ENCODE results near the gene TTLL11.

Gene TTLL11

DNA sequence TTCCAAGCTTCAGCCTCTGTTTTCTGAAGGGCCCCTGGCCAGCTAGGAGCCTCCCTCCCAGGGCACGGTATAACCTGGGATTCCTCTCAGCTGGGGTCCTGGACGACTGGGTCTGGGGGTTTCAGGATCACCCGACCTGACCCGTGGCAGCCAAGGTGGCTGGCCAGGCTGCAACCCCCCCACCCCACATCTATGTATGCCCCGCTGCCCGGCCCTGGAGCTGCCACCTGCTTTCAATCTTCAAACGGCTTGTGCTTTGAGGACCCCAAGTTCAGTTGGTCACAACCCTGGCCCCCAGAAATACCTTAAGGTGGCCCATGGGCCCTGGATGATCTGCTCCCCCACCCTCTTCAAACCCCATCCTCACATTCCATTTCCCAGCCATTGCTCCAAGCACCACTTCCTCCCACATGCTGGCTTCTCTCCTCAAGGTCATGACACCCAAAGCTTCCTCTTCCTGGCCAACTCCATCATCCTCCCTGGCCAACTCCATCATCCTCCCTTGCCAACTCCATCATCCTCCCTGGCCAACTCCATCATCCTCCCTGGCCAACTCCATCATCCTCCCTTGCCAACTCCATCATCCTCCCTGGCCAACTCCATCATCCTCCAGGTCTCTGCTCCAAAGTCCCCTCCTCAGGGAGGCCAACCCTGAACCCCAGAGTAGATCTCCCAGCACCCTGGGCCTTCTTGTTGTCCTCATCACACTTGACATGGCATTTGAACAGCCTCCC lies 17.2 kb upstream of the TTLL11 start:
- DNase-seq (ENCODE audit: low read depth) = no peak

DNA sequence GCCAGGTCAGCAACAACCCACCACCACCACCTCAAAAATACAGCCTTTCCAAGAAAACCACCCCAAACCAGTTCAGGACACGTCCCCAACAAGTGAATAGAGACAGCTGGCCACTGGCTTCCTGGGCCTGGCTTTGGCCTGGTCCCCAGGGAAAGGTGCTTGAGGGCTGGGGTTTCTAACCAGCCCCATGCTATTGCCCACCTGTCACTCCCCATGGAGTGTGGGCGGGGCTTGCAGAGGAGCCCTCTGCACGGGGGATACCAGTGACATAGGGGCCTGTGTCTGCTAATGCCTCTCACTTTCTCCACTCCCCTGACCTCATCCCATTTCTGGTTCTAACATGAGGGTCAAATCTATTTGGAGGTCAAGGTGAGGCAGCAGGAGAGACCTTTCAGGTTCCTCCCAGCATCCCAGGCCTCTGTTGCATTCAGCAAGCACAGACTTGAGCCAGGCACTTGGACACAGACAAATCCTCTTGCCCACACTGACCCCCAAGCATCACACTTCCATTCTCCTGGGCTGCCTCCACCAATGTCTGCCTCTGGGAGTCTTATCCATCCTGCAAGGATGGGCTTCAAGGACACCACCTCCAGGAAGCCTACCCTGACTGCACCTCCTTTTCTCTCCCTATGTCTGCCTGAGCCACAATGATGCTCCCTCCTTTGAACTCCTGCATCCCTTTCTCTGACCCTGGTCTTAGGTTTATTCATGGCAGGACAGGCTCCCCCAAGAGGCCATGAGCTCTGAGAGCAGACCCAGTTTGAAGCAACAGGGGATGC lies 16.1 kb upstream of the TTLL11 start:
- no peak for DNase-seq (ENCODE audit: low read depth)

DNA sequence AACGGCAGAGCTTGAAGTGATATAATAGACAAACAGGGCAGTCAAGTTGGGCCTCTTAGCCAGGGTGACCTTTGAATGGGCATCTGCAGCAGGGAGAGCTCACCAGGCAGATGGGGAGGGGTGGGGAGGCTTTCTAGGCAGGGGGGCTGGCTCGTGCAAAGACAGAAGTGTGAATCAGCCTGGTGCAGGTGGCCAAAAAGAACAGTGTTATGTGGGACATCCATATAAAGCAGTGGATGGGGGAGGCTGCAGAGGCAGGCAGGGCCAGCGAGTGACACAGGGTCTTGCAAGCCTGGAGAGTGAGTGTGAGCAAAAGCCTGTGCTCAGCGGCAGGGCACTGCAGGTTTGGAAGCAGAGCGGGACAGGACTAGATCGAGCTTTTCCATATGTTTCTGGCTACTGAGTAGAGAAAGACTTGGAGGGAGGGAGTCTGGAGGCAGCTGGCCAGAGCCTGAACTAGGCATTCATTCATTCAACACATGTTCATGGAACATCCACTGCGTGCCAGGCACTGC lies 14.2 kb upstream of the TTLL11 start:
- no peak for DNase-seq (ENCODE audit: low read depth)

DNA sequence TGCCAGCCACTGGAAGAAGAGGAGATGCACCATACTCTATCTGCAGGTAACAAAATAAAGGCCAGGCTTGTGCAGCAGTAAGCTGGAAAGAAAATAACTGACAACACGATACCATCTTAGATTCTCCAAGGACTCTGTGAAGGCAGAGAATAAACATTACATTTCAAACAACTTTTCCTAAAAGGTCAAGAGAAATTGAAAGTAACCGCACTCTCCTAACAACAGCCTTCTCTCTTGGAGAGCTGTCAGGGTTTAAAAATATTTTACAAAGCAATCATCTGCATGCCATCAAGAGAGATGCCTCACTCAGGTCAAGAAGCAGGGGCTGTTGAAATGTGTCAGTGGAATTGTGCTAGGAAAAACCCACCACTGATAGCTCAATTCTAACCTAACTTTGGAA lies 13.5 kb upstream of the TTLL11 start:
- DNase-seq (ENCODE audit: low read depth) = no peak

DNA sequence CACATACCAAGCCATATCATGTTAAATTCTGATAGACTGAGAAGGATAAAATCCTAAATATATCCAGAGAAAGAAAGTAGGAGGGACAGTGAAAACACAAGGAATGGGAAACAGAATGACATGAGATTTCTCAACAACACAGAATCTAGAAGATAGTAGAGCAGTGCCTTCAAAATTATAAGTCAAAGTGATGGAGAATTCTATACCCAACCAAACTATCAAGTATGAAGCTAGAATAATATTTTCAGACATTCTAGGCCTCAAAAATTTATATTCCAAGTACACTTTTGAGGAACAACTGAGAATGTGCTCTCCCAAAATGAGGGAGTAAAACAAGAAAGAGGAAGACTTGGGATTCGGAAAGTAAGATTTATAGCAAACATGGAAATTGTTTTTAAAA lies 10.9 kb upstream of the TTLL11 start:
- no peak for DNase-seq (ENCODE audit: low read depth)

DNA sequence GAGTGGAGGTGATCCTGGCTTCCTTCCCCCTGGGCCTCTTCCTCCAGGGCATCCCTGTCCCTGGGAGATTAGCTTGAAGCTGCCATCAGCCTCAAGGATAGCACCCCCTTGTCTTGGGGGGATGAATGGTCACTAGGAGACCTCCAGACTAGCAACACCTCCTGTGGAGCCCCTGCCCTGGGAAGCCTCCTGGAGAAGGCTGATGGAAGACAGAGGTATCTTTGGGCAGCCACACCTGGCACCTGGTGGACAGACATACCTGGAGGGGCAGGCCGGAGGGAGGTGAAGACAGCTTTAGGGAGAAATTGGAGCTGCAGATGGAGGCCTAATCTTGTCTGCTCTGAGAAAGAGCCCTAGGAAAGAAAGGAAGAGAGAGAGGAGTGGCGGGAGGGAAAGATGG lies 9.0 kb upstream of the TTLL11 start:
- DNase-seq (ENCODE audit: low read depth) = no peak

DNA sequence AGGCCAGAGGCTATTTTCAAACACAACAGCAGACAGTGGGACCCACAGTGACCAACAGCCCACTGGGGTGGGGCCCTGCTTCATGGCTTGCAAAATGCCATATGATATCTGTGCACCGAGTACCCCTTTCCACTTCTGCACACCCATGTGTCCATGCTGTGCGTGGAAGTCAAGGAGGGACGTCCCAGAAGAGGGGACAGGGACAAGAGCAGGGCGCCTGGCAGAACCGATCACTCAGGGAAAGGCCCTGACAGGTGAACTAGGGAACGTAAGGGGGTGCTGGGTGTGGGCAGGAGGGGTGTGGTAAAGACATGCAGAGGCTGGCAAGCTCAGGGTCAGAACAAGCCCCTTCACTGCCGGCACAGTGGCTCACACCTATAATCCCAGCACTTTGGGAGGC lies 7.6 kb upstream of the TTLL11 start:
- DNase-seq (ENCODE audit: low read depth) = no peak

DNA sequence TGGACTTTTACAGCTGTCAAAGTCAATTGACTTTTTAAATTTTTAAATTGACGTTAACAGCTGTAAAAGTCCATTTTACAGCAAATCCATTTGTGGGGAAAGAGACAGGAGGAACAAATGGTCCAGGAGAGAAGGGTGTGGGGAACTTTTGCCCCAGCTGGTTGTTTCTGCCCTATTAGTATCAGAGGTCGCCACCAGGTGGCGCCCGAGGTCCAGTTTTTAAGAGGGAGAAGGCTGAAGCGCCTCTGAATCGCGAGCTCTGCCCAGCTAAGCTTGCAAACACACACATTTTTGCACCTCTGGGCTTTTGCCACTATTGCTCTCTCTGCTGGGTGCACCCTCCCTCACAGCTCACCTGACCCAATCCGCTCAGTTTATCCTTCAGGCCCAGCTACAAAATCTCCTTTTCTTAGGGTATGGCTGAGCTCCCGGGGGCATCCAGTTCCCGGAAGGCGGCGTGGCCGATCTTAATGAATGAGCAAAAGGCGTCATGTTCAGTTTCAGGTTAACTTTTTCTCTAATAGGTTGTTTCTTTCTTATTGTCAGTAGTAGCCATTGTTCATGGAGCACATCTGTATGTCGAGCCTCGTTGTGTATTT lies 6.3 kb upstream of the TTLL11 start:
- peak; percentile 67 for DNase-seq (ENCODE audit: low read depth)

DNA sequence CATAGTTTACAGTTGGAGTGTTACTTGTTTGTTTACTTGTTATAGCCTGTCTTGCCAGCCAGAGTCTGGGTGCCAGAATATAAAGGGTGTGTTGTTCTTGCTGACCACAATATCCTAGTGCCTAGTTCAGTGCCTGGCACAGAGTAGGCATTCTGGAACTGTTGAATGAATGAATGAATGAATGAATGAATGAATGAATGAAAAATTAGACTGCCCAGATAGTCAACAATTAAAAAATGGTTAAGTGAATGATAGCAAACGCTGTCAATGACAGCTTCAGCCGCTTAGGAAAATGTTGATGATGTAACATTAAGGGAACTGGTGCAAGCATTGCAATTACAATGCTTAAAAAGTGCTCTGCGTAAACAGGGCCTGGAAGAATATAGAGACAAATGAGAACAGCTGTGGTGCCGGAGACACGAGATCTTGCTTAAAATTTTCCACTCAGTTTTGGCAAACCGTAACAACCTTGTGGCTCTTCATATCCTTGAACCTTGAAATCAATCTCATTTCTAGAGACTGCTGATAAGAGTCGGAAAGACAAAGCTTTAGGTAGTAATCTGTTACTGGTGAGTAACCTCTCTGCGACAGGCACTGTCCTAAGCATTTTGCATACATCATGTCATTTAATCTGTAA lies 4.7 kb upstream of the TTLL11 start:
- no peak for DNase-seq (ENCODE audit: low read depth)

DNA sequence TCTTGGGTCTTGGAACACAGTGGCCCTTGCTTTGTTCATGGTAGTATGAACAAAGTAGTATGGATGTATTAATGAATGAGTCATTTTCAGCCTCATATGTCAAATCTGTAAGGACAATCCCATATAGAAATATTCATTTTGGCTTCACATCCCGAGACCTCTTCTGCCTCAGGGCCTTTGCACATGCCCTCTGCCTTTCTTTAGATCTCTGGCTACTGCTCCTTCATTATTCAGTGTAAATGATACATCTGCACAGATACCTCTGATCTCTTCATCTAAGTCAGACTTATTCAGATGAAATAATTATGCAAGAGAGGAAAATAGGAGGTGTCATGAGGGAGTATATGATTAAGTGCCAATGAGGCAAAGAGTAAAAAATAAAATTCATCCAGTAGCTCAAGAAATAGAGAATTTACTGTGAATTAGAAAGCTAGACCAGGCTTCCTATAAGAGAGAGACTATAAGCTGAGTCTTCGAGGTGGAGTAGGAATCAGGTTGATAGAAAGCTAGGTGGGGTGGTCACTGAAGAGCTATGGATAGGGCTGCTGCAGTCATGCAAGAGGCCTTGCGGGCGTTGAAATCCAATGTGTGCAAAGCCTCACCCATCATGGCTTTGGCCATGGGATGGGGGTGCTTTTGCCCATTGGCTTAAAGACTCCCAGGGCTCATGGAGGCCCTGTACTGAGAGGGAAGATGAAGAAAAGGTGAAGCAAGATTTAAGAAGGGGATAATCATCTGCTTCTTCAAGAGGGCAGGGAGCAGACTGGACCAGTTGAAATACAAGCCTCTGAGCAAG lies 3.7 kb upstream of the TTLL11 start:
- DNase-seq (ENCODE audit: low read depth) = no peak

DNA sequence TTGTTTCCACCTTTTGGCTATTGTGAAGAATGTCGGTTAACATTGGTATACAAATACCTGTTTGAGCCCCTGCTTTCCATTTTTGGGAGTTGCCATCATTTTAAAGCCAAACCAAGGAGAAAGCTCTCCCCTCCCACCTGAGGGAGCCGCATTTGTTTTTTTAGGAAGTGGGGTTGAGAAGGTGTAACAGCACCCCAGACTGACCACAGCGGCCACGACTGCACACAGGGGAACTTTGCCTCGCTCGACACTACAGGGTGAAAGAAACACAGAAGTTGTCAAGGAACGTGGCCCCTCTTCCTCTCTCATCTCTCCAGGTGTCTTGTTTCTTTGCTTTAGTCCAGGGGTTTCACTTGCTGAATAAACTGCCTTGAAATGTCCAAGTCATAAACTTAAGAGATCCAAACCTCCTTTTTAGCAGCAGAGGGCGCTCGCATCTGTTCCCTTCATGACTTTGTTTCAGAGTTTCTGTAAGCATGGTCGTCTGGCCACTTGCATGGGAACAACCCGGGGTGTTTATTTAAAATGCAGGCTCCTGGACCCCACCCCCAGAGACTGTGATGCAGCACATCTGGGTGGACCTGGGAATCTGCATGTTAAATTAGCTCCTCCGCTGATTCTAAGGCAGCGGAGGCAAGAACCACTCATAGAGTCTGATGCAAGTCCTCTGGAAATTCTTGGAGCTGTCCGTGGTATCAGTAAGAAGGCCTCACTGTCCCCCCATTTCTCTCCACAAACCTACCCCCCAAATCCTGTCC lies 2.1 kb upstream of the TTLL11 start:
- DNase-seq (ENCODE audit: low read depth) = peak; percentile 33

DNA sequence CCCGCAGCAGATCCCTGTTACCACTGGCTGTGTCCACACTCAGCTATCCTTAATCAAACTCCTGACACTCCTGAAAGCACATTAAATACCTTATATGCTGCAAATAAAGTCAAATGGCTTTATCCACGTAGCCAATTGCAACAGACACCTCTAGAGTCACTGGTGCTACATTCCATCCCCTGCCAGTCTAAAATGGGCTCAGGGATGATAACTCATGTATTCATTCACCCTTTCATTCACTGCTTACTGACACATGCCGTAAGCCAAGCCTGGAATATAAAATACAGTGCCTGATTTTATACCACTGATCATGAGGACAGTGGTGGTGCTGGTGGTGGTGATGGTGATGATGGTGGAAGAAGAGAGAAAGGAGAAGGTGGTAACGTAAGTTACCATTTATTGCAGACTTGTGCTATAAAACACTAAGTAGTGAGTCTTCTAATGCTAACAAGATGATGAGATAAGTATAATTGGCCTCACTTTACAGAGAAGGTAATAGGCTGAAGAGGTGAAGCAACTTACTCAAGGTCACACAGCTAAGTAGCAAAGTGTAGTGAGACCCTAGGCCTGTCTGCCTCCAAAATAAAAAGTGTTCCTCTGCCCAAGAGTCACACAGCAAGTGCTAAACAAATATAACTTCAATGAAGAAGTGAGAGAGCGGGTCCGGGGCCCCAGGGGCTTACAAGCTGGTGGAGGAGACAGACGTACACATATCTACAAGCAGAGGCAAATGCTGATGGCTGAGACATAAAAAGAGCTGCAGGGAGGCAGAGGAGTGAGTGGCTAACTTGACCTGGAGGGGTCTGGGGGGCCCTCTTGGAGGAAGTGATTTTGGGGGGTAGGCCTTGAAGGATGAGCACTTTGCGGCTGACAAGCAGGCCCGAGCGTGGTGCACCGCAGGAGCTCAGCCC lies 1.2 kb downstream of the TTLL11 start:
- no peak for DNase-seq (ENCODE audit: low read depth)

DNA sequence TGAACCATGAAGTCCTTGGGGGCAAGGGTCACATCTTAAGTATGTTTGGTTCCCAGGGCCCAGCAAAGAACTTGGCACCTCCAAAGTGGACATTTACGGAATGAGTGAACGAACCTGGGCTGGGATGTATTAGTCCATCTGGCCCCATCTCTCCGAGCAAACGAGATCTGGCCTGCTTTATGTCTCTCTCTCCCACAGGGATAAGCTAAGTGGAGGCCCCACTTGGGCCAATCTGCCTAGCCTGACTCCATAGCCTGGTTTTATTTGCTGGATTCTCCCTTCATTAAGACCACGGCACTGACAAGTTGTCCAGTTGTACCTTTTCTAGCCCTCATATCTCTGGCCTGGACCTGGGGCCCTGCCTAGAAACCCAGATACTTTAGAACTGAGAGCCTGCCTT lies 2.1 kb downstream of the TTLL11 start:
- DNase-seq (ENCODE audit: low read depth) = no peak

DNA sequence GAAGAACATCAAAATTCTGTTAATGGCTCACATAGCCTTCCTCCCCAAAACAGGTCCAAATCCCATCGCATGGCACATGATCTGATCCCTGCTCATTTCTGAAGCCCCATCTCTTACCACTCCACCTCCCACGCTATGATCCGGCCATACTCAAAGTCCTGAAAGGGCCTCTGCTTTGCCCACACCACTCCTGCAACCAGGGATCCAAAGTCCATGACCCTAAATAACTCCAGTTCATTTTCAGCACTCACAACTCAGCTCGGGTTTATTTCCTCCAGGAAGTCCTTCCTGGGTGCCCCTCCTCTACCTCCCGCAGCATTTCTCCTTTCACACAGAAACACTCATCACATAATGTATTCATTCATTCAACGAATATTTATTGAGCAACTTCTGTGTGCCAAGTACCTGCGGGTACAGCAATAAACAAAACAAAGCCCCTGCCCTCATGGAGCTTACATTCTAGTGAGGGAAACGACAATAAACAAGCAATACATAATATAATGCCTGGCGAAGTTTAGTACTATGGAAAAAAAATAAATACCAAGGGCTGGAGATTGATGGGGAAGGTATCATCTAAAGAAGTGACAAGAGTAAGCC lies 2.7 kb downstream of the TTLL11 start:
- DNase-seq (ENCODE audit: low read depth) = no peak

DNA sequence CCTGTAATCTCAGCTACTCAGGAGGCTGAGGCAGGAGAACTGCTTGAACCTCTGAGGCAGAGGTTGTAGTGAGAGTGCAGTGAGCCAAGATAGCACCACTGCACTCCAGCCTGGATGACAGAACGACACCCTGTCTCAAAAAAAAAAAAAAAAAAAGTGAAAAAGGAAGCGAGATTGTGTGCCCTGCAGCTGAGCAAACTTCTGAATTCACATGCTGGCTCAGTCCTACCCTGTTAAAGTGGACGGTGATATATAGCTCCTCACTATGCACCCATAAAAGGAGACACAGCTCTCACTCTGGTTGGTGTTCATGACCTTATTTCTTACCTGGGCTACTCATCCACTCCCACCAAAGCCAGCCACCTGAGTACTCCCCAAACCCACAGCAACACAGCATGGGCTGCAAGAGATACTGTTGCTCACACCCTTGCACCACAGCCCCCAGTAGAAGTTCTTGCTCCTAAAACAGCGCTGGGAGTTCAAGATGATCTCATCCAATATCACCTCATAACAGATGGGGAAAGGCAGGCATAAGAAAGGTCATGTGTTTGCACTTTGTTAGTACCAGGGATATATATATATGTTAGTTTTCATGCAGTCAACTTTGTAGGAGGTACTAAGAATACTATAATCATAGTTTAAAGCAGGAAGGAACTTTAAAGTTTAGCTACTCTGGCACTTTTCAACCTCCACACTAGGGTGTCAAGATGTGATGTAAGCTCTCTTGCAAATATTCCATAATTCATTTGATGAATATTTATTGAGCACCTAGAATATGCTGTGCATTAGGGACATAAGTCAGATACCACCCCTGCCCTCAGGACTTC lies 4.0 kb downstream of the TTLL11 start:
- no peak for DNase-seq (ENCODE audit: low read depth)

DNA sequence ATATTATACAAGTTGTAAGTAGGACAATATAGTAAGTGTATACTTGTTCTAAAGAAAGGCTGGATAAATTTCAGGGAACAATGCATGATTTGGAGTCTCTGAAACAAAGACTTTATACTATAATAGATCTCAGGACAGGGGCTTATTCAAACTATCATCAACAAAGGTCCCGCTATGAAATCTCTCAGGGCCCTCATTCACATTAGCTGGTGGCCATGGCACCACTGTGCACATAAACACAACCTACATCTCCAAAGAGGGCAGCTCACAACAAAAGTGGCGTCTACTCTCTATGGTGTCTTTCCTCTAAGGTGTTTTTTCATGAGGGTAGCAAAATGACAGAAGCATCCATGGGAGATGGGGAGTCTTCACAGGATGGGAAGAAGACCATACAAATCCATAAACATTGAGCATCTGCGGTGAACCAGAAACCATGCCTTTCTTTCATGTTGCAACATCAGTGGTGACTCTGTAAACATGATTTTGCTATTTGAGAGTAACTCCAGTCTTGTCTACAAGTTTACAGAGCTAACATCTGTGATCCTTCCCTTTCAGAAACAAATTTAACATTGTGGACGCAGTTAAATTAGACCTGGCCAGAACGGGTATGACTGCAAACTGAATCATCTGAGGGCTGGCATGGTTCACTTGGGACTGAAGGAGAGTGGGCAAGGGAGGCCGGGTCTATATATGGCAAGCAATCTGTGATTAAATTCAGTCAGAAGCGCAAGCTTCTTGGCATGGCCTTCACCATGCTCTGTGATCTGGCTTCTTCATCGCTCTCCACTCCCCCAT lies 5.5 kb downstream of the TTLL11 start:
- no peak for DNase-seq (ENCODE audit: low read depth)

DNA sequence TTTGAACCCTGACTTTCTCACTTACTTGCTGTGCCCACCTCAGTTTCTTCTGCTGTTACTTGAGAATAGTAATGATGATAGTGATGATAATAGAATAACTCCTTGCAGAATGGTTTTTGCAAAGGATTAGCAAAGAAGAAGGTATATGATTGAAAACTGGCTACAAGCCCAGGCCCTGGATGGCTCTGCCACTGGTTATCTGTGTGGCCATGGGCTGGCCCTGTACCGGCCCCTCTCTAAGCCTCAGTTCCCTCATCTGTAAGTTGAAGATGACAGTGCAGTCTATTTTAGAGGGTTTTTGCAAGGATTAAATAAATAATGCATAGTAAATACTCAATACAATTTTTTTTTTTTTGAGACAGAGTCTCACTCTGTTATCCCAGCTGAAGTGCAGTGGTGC lies 6.2 kb downstream of the TTLL11 start:
- no peak for DNase-seq (ENCODE audit: low read depth)

DNA sequence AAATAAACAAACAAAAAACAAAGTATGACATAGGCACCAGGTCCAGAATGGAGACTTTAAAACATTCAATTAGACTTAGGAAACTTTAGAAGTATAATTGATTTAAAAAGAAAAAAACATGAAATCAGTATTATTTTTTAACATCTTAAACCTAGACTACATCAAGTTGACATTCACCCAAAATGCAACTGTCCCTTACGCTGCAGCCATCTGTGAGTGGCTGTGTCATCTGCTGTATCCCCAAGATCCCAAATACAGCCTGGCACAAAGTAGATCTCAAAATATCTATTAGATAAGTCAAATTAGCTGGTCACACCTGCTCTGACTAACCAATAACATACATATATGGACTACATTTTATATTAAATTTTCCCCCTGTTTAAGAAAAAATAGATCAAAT lies 7.8 kb downstream of the TTLL11 start:
- DNase-seq (ENCODE audit: low read depth) = no peak
